GM12892 (cell line): ENCODE data around the gene HSBP1.

Experiments used
- DNase-seq: peaks from one replicate; pipeline ENCODE4 v3.0.0; 2011; ENCODE audit not compliant: insufficient read length
- FAIRE-seq: peaks from 2 replicates; lab custom pipeline; 2011; peaks lifted over from hg19 to GRCh38; lab: Jason Lieb, UNC
- POLR2A ChIP-seq: IDR thresholded peaks from 2 replicates; pipeline ENCODE4 v1.6.1; 2011; ENCODE audit warnings: low read depth, low read length, control low read depth
- POLR2AphosphoS5 ChIP-seq: IDR thresholded peaks from 2 replicates; pipeline ENCODE4 v1.6.1; 2011; ENCODE audit warnings: low read depth, low read length, control low read depth
- TAF1 ChIP-seq: IDR thresholded peaks from 2 replicates; pipeline ENCODE4 v1.6.1; 2011; ENCODE audit warnings: low read depth, mild to moderate bottlenecking, control low read depth, low read length, borderline replicate concordance

Gene HSBP1

GRCh38 chr16:83789642-83790401 is 18.0 kb upstream of the HSBP1 start:
- FAIRE-seq: no peak
- TF ChIP-seq POLR2A (no peak), TAF1 (no peak), POLR2AphosphoS5 (no peak)
- DNase-seq: no peak

DNA sequence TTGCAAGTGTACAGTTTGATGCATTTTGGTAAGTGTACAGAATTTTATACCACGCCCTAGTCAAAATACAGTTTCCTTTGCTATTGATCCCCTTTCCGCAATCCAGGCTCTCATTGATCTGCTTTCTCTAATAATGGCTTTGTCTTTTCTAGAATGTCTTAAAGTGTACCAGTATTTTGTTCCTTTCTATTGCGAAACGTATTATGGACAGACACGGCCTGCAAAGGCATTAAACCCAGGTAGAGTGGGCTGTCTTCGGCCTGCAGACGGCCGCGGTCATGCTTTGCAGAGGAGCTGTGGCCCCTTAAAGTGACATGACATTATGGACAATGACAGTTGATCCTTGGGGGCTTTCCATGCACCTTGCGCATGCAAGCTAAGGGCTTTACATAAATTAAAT is 15.9 kb upstream of the HSBP1 start:
- FAIRE-seq (no peak), DNase-seq (no peak)
- TF ChIP-seq TAF1 (no peak), POLR2AphosphoS5 (no peak), POLR2A (no peak)

- DNase-seq: no peak
- no peak for FAIRE-seq
- TF ChIP-seq POLR2AphosphoS5: no peak
- no peak for TF ChIP-seq POLR2A
- TF ChIP-seq TAF1: no peak
Observed at GRCh38 chr16:83792391-83792790, 15.4 kb upstream of the HSBP1 start.

DNA sequence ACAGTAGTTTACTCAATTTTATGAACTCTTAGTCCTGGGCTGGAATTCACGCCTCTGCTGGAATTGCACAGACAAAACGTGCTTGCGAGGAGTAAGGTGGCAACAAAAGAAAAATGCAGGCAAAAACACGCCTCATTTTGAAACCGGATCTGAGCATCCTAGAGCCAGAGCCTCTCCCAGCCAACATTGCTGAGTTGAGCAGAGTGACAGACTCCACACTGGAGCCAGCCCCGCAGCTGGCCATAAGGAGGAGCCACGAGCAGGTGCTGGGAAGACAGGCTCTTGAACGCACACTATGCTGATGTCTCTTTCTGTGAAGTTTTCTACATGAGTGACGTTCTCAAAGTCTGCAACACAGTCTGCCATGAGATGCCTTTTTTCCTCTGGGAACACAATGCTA is 14.6 kb upstream of the HSBP1 start:
- DNase-seq (no peak), FAIRE-seq (no peak)
- no peak for TF ChIP-seq TAF1
- no peak for TF ChIP-seq POLR2AphosphoS5
- no peak for TF ChIP-seq POLR2A

DNA sequence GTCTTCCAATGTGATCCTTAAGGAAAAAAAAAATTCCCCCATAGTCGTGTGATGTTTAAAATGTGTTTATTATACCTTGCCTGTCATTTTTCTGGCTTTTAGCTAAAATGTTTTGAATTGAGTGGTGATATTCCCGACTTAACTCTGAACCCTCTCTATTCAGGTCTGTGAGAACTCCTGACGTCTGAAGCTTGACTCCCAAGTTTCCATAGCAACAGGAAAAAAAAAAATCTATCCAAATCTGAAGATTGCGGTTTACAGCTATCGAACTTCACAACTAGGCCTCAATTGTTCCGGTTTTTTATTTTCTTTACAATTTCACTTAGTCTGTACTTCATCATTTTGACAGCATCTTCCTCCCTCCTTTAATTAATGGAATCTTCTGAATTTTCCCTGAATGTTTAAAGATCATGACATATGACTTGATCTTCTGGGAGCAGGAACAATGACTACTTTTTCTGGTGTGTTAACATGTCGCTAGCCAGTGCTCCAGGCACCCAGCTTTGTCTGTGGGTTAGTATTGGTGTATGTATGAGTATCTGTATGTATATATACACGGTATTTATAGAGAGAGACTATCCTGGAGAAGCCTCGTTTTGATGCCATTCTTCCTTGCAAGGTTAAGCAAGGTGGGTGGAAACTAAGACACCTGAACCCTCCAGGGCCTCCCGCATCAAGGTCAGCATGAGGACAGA is 12.8 kb upstream of the HSBP1 start:
- TF ChIP-seq POLR2AphosphoS5 (no peak), TAF1 (no peak), POLR2A (no peak)
- FAIRE-seq: no peak
- DNase-seq: no peak

DNA sequence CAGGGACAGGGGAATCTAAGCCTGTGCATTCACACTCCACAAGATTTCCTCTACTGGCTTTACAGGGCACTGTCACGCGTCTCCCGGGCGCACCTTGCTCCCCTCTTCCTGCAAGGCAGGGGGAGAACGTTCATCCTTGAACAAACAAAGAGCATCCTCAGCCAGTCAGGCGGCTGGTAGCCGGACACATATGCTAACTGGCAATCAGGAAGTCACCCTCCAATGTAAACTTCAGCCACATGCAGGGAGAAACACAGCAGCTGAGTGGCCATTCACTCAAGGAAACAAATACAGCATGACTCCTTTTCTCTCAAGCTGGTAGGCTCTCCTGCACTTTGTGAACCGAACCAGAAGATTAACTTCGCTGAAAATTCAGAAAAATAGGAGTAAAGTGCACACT is 10.8 kb upstream of the HSBP1 start:
- DNase-seq (no peak), FAIRE-seq (no peak)
- TF ChIP-seq POLR2AphosphoS5: no peak
- TF ChIP-seq POLR2A: no peak
- no peak for TF ChIP-seq TAF1

GRCh38 chr16:83799336-83799735 is 8.4 kb upstream of the HSBP1 start:
- DNase-seq (no peak), FAIRE-seq (no peak)
- TF ChIP-seq POLR2A: no peak
- no peak for TF ChIP-seq POLR2AphosphoS5
- TF ChIP-seq TAF1: no peak

DNA sequence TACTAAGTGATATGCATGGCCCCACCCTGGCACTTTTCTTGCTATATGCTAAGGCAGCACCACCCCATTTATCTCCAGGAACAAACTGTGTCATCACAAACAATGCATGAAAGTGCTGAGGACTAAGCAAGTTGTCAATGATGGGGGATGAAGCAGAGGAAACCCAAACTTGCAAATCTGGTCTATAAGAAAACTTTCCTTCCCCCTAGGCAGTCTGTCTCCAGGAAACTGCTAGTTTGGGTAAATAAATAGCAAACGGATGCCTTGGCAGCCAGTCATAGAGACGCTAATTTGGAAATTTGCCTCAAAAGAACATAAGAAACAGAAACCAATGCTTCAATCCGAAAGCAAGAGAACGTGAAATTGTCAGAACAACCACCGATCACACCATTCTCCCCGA is 5.6 kb upstream of the HSBP1 start:
- TF ChIP-seq TAF1 (no peak), POLR2A (no peak), POLR2AphosphoS5 (no peak)
- FAIRE-seq (no peak), DNase-seq (no peak)

DNA sequence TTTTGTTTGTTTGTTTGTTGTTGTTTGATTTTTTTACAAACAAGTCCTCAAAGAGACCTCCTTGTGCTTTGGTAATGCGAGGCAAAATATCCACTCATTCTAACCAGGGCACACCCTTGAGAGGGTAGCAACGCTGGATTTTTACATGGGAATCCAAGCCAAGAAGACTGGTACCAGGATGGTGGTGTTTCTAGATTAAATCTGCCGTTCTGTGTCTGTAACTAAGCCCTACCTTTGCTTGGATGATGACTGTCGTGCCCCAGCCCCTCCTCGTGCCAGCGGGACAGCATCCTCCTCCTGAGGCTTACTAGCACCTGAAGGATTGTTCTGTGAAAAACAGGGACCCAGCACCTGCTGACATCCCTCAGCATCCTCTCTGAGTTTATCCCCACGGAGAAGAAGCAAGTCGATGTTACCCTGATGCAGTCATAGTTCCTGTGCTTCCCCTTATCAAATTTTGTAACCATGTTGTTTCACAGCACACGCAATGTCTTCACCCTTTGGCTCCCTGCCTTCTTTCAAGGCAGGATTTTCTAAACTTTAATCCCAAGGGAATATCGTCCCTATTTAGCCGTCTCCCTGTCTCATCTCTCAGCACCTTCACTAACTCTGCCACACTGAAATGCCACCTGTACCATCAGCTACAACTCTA is 5.1 kb upstream of the HSBP1 start:
- TF ChIP-seq POLR2AphosphoS5: no peak
- TF ChIP-seq TAF1: no peak
- TF ChIP-seq POLR2A: no peak
- DNase-seq (no peak), FAIRE-seq (no peak)

- no peak for DNase-seq
- no peak for FAIRE-seq
- TF ChIP-seq TAF1 (no peak), POLR2A (no peak), POLR2AphosphoS5 (no peak)
Observed at GRCh38 chr16:83803811-83804210, 4.0 kb upstream of the HSBP1 start.

DNA sequence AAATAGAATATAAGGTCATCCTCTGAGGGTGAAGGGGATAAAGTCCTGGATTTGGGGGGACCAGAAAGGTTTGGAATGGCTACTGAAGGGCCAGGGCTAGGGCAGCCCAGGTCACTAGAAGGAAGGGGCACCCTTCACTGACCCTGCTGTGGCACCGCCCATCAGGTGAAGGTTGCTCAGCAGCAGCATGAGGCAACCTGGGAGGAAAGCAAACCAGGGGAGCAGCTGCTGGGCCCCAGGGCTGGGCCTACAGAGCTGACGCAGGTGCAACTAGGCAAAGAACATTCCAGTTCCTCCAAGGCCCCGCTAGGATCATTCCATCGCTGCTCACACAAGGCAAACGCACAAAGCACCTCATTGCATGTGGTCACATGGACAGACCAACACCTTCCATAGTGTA is 3.4 kb upstream of the HSBP1 start:
- DNase-seq: no peak
- FAIRE-seq: no peak

More for the DNA sequence above, 3.4 kb upstream of the HSBP1 start:
- TF ChIP-seq POLR2AphosphoS5: no peak
- no peak for TF ChIP-seq POLR2A
- no peak for TF ChIP-seq TAF1
